Stimulated activated naive CD4-positive, alpha-beta T cell (primary cell): ENCODE data around the gene TCEA2.
"Not testable (repeated sequence)": the region's sequence is repeated elsewhere in the genome, so short reads cannot be mapped to it uniquely, and the experiment has no call there.

Experiments used
- DNase-seq, 6 experiments: peaks; one replicate each; lab custom pipeline; 2025; lab: John Stamatoyannopoulos, UW

TCEA2 gene

DNA sequence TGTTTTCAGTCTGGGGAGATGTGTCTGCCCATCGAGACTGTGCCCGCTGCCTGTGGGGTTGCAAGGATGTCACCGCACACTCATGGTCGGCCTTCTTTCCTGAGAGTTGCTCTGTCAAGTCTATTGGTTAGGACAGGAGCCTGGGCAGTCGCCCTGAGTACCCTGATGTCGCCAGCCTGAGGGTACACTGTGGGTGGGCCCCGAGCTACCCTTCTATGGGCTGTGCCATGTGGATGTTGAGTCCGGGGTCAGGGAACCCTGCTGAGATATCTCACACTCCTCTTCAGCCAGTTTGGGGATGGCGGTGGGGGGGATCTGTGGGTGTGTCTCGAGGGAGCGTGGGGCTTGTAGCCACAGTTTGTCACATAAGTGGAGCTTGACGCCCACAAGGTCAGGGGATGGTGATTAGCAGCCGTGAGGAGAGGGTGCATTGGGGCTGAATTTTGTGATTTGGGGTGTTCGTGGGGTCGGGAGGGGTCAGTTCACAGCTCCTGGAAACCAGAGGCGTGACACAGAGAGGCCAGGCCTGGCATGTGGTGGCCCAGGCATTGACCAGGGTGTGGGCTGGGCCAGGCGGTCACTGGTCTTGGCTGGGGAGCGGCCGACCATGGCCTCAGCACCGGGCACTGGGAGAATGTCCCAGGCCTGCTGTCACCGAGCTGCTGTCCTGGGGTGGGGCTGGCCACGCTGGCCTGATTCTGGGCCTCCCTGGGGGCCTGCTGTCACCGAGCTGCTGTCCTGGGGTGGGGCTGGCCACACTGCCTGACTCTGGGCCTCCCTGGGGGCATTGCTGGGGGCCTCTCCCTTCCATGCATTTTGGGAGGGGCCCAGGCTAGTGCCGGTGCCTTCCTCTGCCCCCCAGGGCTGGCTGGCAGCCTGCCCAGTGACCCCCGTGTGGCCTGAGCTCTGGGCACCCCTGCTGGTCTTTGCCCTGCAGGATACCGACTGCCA, 46.0 kb downstream of the TCEA2 start:
- no peak for DNase-seq

DNA sequence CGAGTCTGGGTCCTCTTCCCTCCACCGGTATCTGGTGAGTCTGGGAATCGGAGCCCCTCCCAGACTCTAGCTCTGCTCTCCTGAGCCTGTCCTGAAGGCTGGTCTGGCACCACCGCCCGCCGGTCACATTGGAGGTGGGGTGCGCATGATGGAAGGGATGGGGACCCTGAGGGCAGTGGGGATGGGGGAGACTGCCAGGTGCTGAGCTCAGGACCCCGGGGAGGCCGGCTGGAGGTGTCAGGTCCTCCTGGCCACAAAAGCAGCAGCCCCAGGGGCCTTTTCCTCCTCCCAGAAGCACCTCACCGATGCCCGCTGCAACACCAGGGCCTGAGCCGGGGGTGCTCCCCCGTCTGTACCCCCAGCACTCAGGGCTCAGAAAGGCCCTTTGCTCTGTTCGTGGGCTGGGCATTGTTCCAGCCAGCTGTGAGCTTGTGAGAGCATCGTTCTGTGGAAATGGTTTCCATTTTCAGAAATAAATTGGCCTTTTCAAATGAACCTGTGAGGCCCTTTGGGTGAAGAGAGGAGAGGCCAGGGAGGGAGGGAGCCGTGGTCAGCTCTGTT, 46.9 kb downstream of the TCEA2 start:
- DNase-seq: no peak

DNA sequence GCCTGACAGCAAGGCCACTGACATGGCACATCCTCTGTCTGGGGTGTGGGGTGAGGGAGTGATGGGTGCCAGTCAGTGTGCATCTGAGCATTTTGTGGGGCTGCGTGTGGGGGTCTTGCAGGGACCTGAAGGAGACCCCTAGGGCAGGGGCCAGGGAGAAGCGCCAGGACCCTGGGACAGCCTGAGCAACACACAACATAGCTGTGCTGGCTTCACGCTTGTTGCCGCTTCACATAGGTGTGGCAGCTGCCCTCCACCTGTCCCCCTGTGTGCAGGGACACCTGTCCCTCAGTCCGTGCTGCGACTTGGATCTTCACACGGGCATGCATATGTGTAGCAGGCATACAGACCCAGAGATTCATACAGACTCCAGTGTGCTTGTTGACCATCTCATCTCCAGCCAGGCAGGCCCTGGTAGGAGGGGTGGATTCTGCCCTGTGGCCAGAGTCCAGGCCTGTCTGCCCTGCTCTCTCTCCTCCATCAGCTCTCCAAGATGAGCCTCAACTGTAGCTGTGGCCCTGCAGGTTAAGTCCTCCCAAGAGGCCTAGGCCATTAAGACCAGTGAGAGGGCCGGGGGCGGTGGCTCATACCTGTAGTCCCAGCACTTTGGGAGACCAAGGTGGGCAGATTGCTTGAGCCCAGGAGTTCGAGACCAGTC, 47.5 kb downstream of the TCEA2 start:
- no peak for DNase-seq

DNA sequence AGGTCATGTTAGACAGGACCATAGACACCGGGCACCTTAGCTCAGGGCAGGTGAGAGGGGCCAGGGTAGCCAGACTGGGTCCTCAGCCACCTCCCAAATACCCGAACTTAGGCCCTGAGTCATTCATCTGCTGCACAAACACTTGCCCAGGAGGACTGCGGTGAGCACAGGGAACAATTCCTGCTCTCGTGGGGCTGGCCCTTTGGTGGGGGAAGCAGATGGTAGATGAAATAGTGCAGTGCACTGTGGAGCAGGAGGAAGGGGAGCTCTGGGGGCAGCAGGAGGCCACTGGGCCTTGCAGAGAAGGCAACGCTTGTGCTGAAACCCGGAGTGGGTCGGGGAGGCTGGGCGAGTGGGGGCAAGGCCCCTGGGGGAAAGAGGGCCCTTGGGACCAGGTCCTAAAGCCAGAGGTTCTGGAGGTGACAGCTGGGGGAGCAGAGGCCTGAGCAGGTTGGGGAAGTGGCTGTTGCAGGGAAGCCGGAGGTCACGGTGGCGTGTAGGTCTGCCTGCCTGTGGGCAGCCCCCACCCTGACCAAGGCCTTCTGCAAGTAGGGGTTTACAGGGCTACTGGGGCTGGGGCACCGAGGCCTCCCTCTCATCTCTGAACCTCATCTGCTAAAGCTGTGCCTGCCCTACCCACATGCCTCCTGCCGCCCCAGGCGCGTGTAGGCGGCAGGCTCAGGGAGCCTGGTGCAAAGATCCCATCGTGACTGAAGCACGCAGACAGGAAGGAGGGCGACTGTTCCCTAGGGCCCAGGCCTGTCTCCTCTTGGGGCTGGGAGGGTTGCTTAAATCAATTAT, 49.0 kb downstream of the TCEA2 start:
- DNase-seq: no peak

DNA sequence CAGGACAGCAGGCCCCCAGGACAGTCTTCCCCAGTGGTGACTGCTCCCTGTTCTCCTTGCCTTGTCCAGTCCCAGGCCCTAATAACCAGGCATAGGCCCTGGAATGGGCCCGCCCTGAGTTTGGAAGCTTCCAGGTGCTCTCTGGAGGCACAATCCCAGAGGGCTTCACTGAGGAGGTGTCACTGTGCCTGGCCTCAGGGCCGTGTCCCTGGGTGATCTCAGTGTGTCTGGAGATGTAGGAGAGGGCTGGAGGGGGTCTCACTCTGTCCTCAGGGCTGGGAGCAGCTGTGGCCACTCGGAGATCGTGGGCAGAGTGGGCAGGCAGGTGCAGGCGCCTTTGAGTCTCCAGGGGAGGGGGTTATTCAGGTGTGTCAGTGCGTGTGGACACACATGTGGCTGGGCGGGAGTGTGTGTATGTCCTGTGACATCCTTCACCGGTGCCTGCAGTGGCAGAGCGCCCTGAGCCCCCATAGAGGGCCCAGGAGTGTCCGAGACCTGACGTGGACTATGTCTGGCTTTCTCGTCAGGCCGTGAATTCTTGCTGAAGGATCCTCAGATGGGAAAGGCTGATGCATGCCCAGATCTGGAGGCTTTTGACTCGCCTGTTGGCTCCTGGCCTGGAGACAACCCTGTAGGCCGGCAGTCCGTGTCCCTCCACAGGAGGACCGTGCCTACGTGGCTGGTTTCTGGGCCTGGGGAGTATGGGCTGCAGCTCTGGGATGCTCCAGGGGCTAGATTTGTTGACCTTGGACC, 49.9 kb downstream of the TCEA2 start:
- DNase-seq: no peak

DNA sequence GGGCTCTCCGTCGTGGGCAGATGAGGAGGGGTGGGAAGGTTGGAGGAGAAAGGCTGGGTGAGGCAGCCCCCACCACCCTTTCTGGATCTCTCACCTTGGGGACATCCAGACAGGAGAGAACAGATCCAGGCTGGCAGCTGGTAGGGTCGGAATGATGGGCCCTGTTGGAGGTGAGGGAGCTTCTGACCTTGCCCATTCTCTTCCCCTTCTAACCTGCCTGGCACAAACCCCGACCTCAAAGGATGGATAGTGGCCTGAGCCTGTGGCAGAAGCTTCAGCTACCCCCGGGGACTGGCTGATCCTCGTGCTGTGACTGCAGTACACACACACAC, 50.4 kb downstream of the TCEA2 start:
- no peak for DNase-seq

DNA sequence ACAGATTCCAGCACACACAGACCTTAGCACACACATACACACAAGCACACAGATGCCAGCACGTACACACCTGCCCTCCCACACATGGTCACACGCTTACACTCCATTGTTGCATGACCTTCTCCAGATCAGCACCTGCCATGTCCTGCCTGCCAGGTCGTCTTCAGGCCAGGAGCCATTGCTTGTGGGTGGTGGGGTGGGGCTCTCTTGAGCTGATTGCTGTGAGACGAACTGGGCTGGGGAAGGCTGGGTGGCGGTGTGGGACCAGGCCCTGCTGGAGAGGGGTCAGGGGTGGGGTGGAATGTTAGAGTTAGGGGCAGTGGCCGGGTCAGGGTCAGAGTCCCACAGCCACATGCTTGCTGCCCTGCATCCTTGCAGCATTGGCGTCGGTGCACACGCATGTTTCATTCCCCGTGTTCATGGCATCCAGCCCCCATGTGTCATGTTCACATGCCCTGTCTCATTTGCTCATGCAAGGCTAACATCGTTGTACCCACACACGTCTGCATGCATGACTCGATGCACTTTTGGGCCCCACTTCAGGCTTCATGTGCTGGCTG, 50.9 kb downstream of the TCEA2 start:
- no peak for DNase-seq

DNA sequence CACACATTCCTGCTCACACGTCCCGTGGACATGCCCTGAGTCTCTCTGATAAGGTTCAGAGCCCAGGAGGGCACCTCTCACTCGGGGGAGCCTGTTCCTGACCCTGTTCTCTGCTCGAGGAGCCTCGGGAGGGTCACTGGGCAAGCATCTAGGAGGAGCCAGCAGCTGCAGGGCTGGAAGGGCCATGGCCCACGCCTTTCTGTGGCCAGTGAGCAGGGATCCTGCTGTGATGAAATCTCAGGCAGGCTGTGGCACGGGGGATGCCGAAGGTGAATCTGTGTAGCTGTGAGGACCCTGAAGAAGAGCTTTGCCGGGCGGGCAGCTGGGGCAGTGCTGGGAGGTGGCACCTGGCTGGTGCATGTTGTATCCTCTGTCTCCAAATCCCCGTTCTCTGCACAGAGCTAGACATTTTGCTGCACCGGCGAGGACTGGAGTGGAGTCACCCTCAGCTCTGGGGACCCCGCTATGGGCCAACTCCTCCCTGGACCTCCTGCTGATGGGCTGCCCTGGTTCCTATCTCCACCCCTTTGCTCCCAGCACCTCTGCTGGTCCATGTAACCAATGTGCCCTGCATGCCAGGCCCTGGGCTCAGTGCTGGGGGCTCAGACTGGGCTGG, 51.5 kb downstream of the TCEA2 start:
- DNase-seq: no peak

DNA sequence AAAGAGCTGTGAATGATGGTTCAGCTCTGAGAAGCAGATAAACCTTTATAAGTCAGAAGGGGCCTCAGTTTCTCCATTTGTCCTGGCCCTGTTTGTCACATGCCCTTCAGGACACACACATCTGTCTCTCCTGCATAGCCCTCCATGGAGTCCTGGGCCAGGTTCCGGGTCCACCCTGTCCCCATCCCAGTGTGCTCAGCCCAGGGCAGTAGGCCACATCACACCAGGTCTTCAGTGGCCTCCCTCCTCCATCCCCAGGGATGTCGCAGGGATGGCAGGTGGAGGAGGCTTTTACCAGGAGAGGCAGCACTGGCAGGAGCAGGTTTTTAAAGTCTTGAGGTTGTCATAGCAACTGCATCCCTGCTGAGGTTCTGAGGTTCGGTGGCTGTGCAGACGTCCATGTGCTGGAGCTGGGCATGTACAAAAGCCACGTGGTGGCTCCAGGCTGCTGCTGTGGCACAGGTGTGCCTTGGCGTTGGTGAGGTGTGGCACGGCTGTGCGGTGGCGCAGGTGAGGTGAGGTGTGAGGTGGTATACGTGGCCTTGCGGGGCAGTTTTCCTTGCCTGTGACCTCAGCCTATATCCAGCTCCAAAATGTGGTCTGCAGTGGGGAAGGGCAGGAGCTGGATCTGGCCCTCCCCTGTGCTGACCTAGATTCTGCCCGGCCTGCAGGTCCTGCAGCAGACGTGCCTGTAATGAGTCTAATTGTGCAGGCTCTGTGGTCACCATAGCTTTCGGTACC, 52.3 kb downstream of the TCEA2 start:
- DNase-seq: no peak

DNA sequence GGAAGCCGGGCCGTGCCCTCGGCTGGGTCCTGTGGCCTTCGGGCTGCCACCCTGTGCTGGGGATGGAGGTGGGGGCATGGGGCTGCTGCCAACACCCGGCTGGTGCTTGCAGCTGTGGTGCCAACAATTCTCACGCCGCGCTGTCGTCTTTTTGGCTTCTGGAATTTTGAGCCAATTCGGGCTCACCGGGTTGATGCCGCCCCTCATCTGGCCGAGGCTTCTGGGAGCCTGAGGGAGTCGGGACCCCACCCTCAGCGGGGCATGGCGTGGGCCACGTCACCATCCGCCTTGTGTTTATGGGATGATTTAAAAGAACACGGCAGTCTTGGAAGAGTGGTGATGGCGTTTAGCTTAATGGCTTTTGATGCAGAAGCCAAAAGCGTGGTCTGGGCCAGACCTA, 53.0 kb downstream of the TCEA2 start:
- no peak for DNase-seq

DNA sequence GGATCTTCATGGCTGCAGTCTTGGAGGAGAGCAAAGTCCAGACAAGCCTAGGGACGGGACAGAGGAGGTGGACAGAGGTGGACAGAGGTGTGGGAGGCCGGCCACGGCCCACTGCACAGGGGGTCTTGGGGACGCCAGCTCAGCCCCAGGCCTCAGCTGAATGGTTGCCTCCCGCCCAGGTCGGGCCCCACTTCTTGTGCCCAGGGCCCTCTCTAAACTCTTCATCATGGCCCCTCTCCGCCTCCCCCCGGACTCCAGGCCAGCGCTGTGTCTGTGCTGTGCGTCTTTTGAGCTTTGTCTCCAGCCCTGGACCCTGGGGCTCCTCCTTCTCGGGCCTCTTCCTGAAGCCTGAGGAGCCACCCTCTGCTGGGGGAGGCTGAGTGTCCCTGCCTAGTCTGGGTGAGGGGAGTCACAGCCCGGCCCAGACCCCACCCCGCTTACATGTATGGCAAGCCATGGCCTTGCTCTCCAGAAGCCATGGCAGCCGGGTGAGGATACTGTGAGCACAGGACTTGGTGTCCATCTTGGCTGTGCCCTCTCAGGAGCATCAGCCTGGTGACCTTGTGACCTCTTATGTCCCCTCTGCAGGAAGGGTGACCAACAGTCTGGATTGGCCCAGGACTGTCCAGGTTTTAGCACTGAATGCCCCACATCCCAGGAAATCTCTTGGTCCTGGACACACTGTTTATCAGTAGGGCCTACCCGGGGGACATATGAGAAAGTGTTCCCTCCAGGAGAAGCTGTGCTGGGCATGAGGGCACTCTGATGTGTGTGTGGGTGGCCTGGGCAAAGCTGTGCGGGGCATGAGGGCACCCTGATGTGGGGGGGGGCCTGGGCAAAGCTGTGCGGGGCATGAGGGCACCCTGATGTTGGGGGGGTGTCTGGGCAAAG, 53.8 kb downstream of the TCEA2 start:
- DNase-seq: no peak

DNA sequence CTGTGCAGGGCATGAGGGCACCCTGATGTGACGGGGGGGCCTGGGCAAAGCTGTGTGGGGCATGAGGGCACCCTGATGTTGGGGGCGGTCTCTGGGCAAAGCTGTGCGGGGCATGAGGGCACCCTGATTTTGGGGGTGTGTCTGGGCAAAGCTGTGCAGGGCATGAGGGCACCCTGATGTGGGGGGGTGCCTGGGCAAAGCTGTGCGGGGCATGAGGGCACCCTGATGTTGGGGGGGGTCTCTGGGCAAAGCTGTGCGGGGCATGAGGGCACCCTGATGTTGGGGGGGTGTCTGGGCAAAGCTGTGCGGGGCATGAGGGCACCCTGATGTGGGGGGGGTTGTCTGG, 54.4 kb downstream of the TCEA2 start:
- not testable (repeated sequence) for DNase-seq

DNA sequence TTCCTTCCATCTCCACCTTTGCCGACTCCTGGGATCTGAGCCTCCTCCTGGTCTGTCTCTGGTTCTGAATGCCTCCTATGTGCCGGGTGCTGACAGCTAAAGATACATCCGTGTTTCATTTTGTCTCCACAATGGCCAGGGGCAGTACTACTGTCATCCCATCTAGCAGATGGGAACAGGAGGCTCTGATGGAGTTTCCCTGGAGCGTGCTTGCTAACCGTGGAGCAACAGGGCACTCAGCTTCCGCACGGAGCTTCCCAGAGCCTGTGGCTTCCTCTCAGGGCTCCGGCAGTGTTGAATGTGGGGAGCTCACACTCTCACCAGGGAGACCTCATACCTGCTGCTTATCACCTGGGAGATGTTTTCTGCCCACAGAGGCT, 56.3 kb downstream of the TCEA2 start:
- DNase-seq: no peak

DNA sequence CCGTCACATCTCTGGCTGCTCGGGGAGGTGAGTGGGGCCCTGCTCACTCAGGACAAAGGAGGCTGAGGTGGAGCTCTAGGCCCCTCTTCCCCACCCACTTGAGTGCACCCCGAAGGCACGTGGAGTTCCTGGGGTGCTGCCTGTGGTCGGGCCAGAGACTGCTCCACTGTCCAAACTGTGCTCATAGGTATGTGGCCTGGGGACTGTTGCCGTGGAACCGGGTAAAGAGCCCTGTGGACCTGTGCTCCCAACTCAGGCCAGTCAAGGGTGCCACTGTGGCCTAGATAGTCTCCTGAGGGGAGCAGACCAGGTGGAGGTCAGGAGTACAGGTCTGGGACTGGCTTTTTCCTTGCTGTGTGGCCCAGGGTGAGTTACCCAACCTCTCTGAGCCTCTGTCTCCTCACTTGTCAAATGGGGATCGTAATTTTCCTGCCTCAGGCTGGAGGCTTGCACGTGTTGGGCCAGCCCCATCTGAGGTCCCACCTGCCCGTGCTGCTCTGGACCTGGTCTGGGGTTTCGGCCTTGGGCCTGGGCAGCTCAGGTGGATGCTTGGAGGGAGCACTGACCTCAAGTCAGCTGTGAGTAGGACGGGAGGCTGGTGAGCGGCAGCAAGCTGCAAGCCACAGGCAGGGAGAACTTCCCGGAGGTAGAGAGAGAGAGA, 56.8 kb downstream of the TCEA2 start:
- DNase-seq: no peak

DNA sequence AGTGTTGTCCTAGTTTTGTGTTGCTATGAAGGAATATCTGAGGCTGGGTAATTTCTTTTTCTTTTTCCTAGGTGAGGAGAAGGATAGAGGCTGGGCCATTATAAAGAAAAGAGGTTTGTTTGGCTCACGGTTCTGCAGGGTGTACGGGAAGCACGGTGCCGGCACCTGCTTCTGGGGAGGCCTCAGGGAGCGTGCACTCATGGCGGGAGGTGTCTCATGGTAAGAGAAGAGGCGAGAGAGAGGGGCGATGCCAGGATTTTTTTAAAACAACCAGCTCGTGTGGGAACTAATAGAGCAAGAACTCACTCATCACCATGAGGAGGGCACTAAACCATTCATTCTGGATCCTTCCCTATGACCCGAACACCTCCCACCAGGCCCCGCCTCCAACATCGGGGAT, 58.6 kb downstream of the TCEA2 start:
- DNase-seq: no peak
